Stimulated activated CD8-positive, alpha-beta memory T cell treated with anti-CD3 and anti-CD28 coated beads, Interleukin-15, amount 100 ng/mL, for 4 hours (primary cell): Measurements from ENCODE around the gene RUNX1.

Source experiments
- DNase-seq, 2 donors: peaks; one replicate each; pipeline ENCODE4 v3.0.0-alpha.2; 2020; ENCODE audit warnings: low read depth in 2 of 2

Gene RUNX1

GRCh38 chr21:34788879-34789278, 260.2 kb downstream of the RUNX1 start:
- DNase-seq: no peak

- DNase-seq: no peak
These were observed 265.3 kb downstream of the RUNX1 start for GRCh38 chr21:34783815-34784214.

- DNase-seq: no peak
These were observed 266.4 kb downstream of the RUNX1 start for GRCh38 chr21:34782506-34783360.

- DNase-seq: no peak
These were observed 267.6 kb downstream of the RUNX1 start for GRCh38 chr21:34781526-34781925.

- DNase-seq: no peak
These were observed 269.2 kb downstream of the RUNX1 start for GRCh38 chr21:34779860-34780259.

- DNase-seq: no peak
These were observed 273.3 kb downstream of the RUNX1 start for GRCh38 chr21:34775793-34776192.

GRCh38 chr21:34774750-34775149, 274.4 kb downstream of the RUNX1 start:
- DNase-seq: no peak

GRCh38 chr21:34771512-34772028, 277.5 kb downstream of the RUNX1 start:
- DNase-seq: no peak

- DNase-seq: no peak
These were observed 278.5 kb downstream of the RUNX1 start for GRCh38 chr21:34770576-34770975.

- DNase-seq: no peak
These were observed 280.8 kb downstream of the RUNX1 start for GRCh38 chr21:34768326-34768725.

GRCh38 chr21:34766862-34767261, 282.2 kb downstream of the RUNX1 start:
- no peak for DNase-seq

- DNase-seq: no peak
These were observed 283.5 kb downstream of the RUNX1 start for GRCh38 chr21:34765619-34766018.

- no peak for DNase-seq
These were observed 284.3 kb downstream of the RUNX1 start for GRCh38 chr21:34764715-34765284.

GRCh38 chr21:34762786-34763185, 286.3 kb downstream of the RUNX1 start:
- DNase-seq: no peak

GRCh38 chr21:34761758-34762330, 287.3 kb downstream of the RUNX1 start:
- DNase-seq: no peak

GRCh38 chr21:34754690-34755647, 294.1 kb downstream of the RUNX1 start:
- DNase-seq: no peak

- DNase-seq: no peak
These were observed 300.2 kb downstream of the RUNX1 start for GRCh38 chr21:34748862-34749261.

- DNase-seq: peak; percentile 17 to 20
These were observed 303.4 kb downstream of the RUNX1 start for GRCh38 chr21:34745557-34746255.

- no peak for DNase-seq
These were observed 304.3 kb downstream of the RUNX1 start for GRCh38 chr21:34744801-34745200.

- no peak for DNase-seq
These were observed 305.3 kb downstream of the RUNX1 start for GRCh38 chr21:34743831-34744230.

- no peak for DNase-seq
These were observed 305.8 kb downstream of the RUNX1 start for GRCh38 chr21:34743285-34743684.
